Transverse colon (tissue), 4 donors: ENCODE results near the gene JARID2. TPM values are rescaled to one million over a fixed set of nuclear protein-coding genes. Genes with fewer than 3 reads are reported as not detected.
"Not testable (repeated sequence)": the region's sequence is repeated elsewhere in the genome, so short reads cannot be mapped to it uniquely, and the experiment has no call there.

Experiments used
- DNase-seq: peaks from one replicate; pipeline ENCODE4 v3.0.0-alpha.2; 2019
- H3K27ac ChIP-seq, 4 donors: fragments of 200-600 bp; sonication (generic); 2 replicates each; pipeline ENCODE4 v1.5.1; 2016 to 2018; ENCODE audit warnings: inconsistent platforms in 4 of 4
- H3K27me3 ChIP-seq: fragments of 200-600 bp; sonication (generic); 2 replicates; pipeline ENCODE4 v1.5.1; 2017; ENCODE audit warnings: inconsistent platforms
- H3K36me3 ChIP-seq, 4 donors: fragments of 200-600 bp; sonication (generic); 2 replicates each; pipeline ENCODE4 v1.5.1; 2017 to 2019; ENCODE audit warnings: inconsistent platforms in 4 of 4
- H3K4me1 ChIP-seq, 4 donors: fragments of 200-600 bp; sonication (generic); 2 replicates each; pipeline ENCODE4 v1.5.1; 2017 to 2020; ENCODE audit warnings: inconsistent platforms in 4 of 4
- H3K4me3 ChIP-seq, 4 donors: fragments of 200-600 bp; sonication (generic); 1 replicate in 1 of 4; 2 replicates in 3 of 4; pipeline versions ENCODE4 v1.5.1 to v1.6.1; 2017 to 2019; ENCODE audit warnings: inconsistent platforms in 4 of 4
- H3K9me3 ChIP-seq, 2 donors: fragments of 200-600 bp; sonication (generic); 2 replicates each; pipeline ENCODE4 v1.5.1; 2017 to 2019; ENCODE audit warnings: inconsistent platforms in 2 of 2
- EP300 ChIP-seq: sonication (generic); formaldehyde crosslinking; IDR thresholded peaks from one replicate; pipeline ENCODE4 v1.6.1; 2017; ENCODE audit warnings: antibody characterized with exemption, low read depth
- POLR2A ChIP-seq: fragments of 450-650 bp; IDR thresholded peaks from one replicate; pipeline ENCODE4 v1.6.1; 2016; ENCODE audit warnings: antibody characterized with exemption, mild to moderate bottlenecking, moderate library complexity
- POLR2AphosphoS5 ChIP-seq, 3 donors: sonication (generic); formaldehyde crosslinking; IDR thresholded peaks; one replicate each; pipeline ENCODE4 v1.6.1; 2016; ENCODE audit warnings: antibody characterized with exemption in 3 of 3
- WGBS, 2 donors: methylation state at CpG; one replicate each; pipeline ENCODE4 v1.1.5; 2018; ENCODE audit warnings: low coverage in 1 of 2; 5-methylcytosine and 5-hydroxymethylcytosine counted together
- in situ Hi-C, 4 donors: fragments of 200-750 bp; cut with MboI; loops; one replicate each; pipeline versions ENCODE4 v1.15.0 to v1.15.1; 2017; ENCODE audit warnings: low sequenced_read_pairs in 3 of 4, low pct_ligation_motif_present in 1 of 4, low pct_unique_long_range_greater_than_20kb in 1 of 4
- intact Hi-C: fragments of 100-400 bp; cut with DNase I; formaldehyde crosslinking; loops from one replicate; pipeline ENCODE4 v1.15.1; 2023; ENCODE audit warnings: low total_unique reads
- total RNA-seq, 4 donors: library from RNA; depleted of rRNA; stranded (reverse); fragments of >200 nt; gene quantifications; one replicate each; pipeline ENCODE4 v1.1.0, GENCODE V29; 2016
- TF ChIP-seq, protein P1 (sequence below), 5 experiments: fragments of 200-600 bp in 3 of 5; fragments of 450-650 bp in 2 of 5; sonication (generic) in 3 of 5; IDR thresholded peaks; 1 replicate in 2 of 5; 2 replicates in 3 of 5; pipeline ENCODE4 v1.5.1; 2016 to 2017; ENCODE audit warnings: antibody characterized with exemption in 5 of 5, inconsistent platforms in 3 of 5, mild to moderate bottlenecking in 2 of 5, moderate library complexity in 1 of 5

JARID2 gene
- total RNA-seq, 4 donors from 2014 or later = 9.4 to 18.7 (median 10.9) TPM

GRCh38 chr6:15413466-15414234 lies 167.8 kb downstream of the JARID2 start:
- H3K9me3 ChIP-seq = peaks cover 0 to 5% of the 10 kb centered on the region in 2 donors
- no peak for DNase-seq
- H3K4me1 ChIP-seq = peaks cover 0 to 13% (median 3%) of the 10 kb centered on the region in 4 donors
- no peak overlapping the region for H3K4me3 ChIP-seq
- no peaks in the 10 kb centered on the region for H3K36me3 ChIP-seq
- no peak overlapping the region for H3K27ac ChIP-seq
- H3K27me3 ChIP-seq = no peaks in the 10 kb centered on the region
- intact Hi-C loops (no loop called here), in situ Hi-C loops (no loop called here)
- WGBS, 2 donors = 71 to 74% methylated on average over 3 to 6 of the region's 6 CpGs
- no peak for TF ChIP-seq POLR2AphosphoS5 (IDR thresholded peaks at IDR 0.05)

DNA sequence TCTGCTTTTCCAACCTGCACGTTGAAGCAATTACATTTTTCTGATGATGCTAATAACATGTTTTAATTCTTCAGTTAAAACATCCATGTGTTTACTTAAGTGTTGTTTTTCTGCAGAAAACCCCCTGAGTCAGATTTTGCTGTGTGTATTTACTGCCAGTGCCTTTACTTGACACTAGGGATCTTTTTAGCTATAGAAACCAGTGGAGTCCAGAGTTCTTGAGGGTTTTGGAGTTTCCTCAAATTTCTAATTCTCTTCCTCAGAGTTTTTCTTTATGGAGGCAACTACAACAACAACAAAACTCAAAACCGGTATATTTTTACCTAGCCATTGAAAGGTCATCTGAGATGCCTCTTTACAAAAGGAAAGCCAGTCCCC lies 168.4 kb downstream of the JARID2 start:
- no peak for DNase-seq
- no peak overlapping the region for H3K4me3 ChIP-seq
- peaks cover under 1 to 11% of the 10 kb centered on the region in 2 donors for H3K9me3 ChIP-seq
- peaks cover 0 to 8% (median 2%) of the 10 kb centered on the region in 4 donors for H3K4me1 ChIP-seq
- in situ Hi-C loops (no loop called here), intact Hi-C loops (no loop called here)
- no peak overlapping the region for H3K27ac ChIP-seq
- 50 to 64% methylated on average over 2 of the region's 2 CpGs for WGBS, 2 donors
- no peaks in the 10 kb centered on the region for H3K27me3 ChIP-seq
- TF ChIP-seq POLR2A (no peak), POLR2AphosphoS5 (IDR thresholded peaks at IDR 0.05) (no peak)
- no peaks in the 10 kb centered on the region for H3K36me3 ChIP-seq

DNA sequence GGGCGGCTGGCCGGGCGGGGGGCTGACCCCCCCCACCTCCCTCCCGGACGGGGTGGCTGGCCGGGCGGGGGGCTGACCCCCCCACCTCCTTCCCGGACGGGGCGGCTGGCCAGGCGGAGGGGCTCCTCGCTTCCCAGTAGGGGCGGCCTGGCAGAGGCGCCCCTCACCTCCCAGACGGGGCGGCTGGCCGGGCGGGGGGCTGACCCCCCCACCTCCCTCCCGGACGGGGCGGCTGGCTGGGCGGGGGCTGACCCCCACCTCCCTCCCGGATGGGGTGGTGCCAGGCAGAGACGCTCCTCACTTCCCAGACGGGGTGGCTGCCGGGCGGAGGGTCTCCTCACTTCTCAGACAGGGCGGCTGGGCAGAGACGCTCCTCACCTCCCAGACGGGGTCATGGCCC lies 169.8 kb downstream of the JARID2 start:
- H3K4me1 ChIP-seq, H3K27ac ChIP-seq, in situ Hi-C loops, H3K36me3 ChIP-seq, H3K4me3 ChIP-seq, DNase-seq, intact Hi-C loops, H3K27me3 ChIP-seq: not testable (repeated sequence)
- 97% methylated on average over 6 of the region's 30 CpGs; no CpG with 5 or more reads in 1 of the 2 donors for WGBS, 2 donors
- H3K9me3 ChIP-seq = peaks cover 9 to 11% of the 10 kb centered on the region in 2 donors

GRCh38 chr6:15416932-15417509 lies 171.2 kb downstream of the JARID2 start:
- Histone ChIP-seq H3K27ac (no peak overlapping the region), H3K4me3 (no peak overlapping the region), H3K4me1 (peaks cover 0 to 9% (median 5%) of the 10 kb centered on the region in 4 donors), H3K36me3 (peaks cover 0 to 2% (median 0%) of the 10 kb centered on the region in 4 donors), H3K9me3 (peaks cover 9 to 11% of the 10 kb centered on the region in 2 donors), H3K27me3 (no peaks in the 10 kb centered on the region)
- in situ Hi-C loops (no loop called here), intact Hi-C loops (no loop called here)
- TF ChIP-seq, protein P1, sequence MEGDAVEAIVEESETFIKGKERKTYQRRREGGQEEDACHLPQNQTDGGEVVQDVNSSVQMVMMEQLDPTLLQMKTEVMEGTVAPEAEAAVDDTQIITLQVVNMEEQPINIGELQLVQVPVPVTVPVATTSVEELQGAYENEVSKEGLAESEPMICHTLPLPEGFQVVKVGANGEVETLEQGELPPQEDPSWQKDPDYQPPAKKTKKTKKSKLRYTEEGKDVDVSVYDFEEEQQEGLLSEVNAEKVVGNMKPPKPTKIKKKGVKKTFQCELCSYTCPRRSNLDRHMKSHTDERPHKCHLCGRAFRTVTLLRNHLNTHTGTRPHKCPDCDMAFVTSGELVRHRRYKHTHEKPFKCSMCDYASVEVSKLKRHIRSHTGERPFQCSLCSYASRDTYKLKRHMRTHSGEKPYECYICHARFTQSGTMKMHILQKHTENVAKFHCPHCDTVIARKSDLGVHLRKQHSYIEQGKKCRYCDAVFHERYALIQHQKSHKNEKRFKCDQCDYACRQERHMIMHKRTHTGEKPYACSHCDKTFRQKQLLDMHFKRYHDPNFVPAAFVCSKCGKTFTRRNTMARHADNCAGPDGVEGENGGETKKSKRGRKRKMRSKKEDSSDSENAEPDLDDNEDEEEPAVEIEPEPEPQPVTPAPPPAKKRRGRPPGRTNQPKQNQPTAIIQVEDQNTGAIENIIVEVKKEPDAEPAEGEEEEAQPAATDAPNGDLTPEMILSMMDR (IDR thresholded peaks at IDR 0.05) = no peak
- TF ChIP-seq POLR2AphosphoS5 (IDR thresholded peaks at IDR 0.05) = no peak
- no peak for TF ChIP-seq EP300
- TF ChIP-seq POLR2A = no peak
- DNase-seq = no peak
- WGBS, 2 donors = 81 to 82% methylated on average over 6 of the region's 6 CpGs

DNA sequence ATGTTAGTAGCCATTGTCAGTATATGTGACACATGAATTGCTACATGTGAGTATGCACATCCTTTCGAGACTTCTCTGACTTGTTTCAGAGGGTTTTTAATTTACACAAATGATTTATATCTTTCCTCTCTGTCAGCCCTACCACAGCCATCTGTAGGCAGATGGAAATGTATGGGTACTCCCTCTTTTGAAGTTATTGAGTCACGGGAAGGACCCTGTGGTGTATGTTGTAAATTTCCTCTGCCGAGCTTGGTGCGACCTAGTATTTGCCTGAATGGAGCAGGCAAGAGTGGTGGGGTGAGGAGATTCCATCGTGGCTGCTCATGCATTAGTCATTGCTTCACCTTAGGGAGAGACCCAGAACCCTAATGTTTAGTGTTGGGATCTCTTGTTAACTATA lies 171.9 kb downstream of the JARID2 start:
- 92 to 94% methylated on average over 5 of the region's 5 CpGs for WGBS, 2 donors

More for the DNA sequence above, 171.9 kb downstream of the JARID2 start:
- Histone ChIP-seq H3K36me3 (peaks cover 0 to 2% (median 0%) of the 10 kb centered on the region in 4 donors), H3K27ac (no peak overlapping the region), H3K9me3 (peaks cover 9 to 11% of the 10 kb centered on the region in 2 donors), H3K4me1 (peaks cover 0 to 15% (median 8%) of the 10 kb centered on the region in 4 donors), H3K4me3 (no peak overlapping the region), H3K27me3 (no peaks in the 10 kb centered on the region)
- intact Hi-C loops = no loop called here
- in situ Hi-C loops = no loop called here
- DNase-seq = no peak
- no peak for TF ChIP-seq EP300
- TF ChIP-seq POLR2AphosphoS5 (IDR thresholded peaks at IDR 0.05) = no peak
- TF ChIP-seq, protein P1 (IDR thresholded peaks at IDR 0.05) = no peak
- no peak for TF ChIP-seq POLR2A
